Endodermal cell (in vitro differentiated cells): ENCODE results near the gene GOLGB1. TPM values are rescaled to one million over a fixed set of nuclear protein-coding genes. Genes with fewer than 3 reads are reported as not detected.

Experiments used
- DNase-seq: peaks from one replicate; pipeline ENCODE4 v3.0.0-alpha.2; 2017
- H3K27ac ChIP-seq: 2 replicates; pipeline ENCODE4 v1.5.1; 2013; ENCODE audit warnings: mild to moderate bottlenecking, low read depth, low read length, moderate library complexity
- H3K27me3 ChIP-seq: 2 replicates; pipeline ENCODE4 v1.6.1; 2013; ENCODE audit warnings: mild to moderate bottlenecking, low read length, moderate library complexity; ENCODE audit not compliant: insufficient read depth, control insufficient read depth, poor library complexity, severe bottlenecking
- H3K36me3 ChIP-seq: 2 replicates; pipeline ENCODE4 v1.7.0; 2013; ENCODE audit warnings: mild to moderate bottlenecking, low read length, moderate library complexity; ENCODE audit not compliant: control insufficient read depth, insufficient read depth
- H3K4me1 ChIP-seq: one replicate; pipeline ENCODE4 v1.7.0; 2013; ENCODE audit warnings: low read length; ENCODE audit not compliant: control insufficient read depth, insufficient read depth
- H3K4me3 ChIP-seq: 2 replicates; pipeline ENCODE4 v1.5.1; 2013; ENCODE audit warnings: mild to moderate bottlenecking, low read length, moderate library complexity
- H3K9ac ChIP-seq: 2 replicates; pipeline ENCODE4 v1.6.1; 2013; ENCODE audit warnings: mild to moderate bottlenecking, low read length, moderate library complexity; ENCODE audit not compliant: poor library complexity, severe bottlenecking; ENCODE audit errors: extremely low read depth
- H3K9me3 ChIP-seq: 2 replicates; pipeline ENCODE4 v1.6.1; 2013; ENCODE audit warnings: mild to moderate bottlenecking, low read length, moderate library complexity; ENCODE audit not compliant: control insufficient read depth
- H3K27ac Mint-ChIP-seq: 2 replicates; pipeline ENCODE4 v1.8.0; 2020; ENCODE audit warnings: mixed read lengths
- H3K27me3 Mint-ChIP-seq: 2 replicates; pipeline ENCODE4 v1.8.0; 2021; ENCODE audit warnings: mild to moderate bottlenecking, mixed read lengths; ENCODE audit not compliant: insufficient read depth
- H3K36me3 Mint-ChIP-seq: 2 replicates; pipeline ENCODE4 v1.8.0; 2020; ENCODE audit warnings: low read depth, mixed read lengths
- H3K4me1 Mint-ChIP-seq: 2 replicates; pipeline ENCODE4 v1.8.0; 2020; ENCODE audit warnings: mixed read lengths
- H3K4me3 Mint-ChIP-seq: 2 replicates; pipeline ENCODE4 v1.8.0; 2020; ENCODE audit warnings: mild to moderate bottlenecking, moderate library complexity, mixed read lengths
- H3K9me3 Mint-ChIP-seq: 2 replicates; pipeline ENCODE4 v1.8.0; 2020; ENCODE audit warnings: mild to moderate bottlenecking, mixed read lengths
- CTCF ChIP-seq: fragments of 200-600 bp; sonication (generic); conservative IDR thresholded peaks from 2 replicates; pipeline ENCODE4 v1.5.0; 2021; ENCODE audit warnings: antibody characterized with exemption, mild to moderate bottlenecking
- WGBS, 2 experiments: methylation state at CpG; one replicate each; pipeline versions ENCODE4 v1.1.5 to v1.1.7; 2013; ENCODE audit warnings: missing lambda C conversion rate in 2 of 2, mixed read lengths in 1 of 2; ENCODE audit not compliant: insufficient coverage in 1 of 2, insufficient read length in 1 of 2; 5-methylcytosine and 5-hydroxymethylcytosine counted together
- total RNA-seq, 2 donors: library from RNA; stranded (reverse); fragmentation: NEBNext Ultra II Directional in 1 of 2; extraction: Animal tissue kit (Norgen Biotek cat#: 25700) in 1 of 2; gene quantifications; 2 replicates in 1 of 2; 3 replicates in 1 of 2; pipeline ENCODE4 v1.2.1, GENCODE V29; 2021

GOLGB1 gene
- total RNA-seq, 2 donors from 2014 or later = 47.8 to 53.0 TPM

GRCh38 chr3:121667333-121667732, 82.2 kb downstream of the GOLGB1 start:
- Mint-ChIP-seq H3K27ac (no peak overlapping the region), H3K4me3 (no peak overlapping the region), H3K27me3 (no peaks in the 10 kb centered on the region), H3K4me1 (no peaks in the 10 kb centered on the region), H3K36me3 (peaks cover 62% of the 10 kb centered on the region), H3K9me3 (no peaks in the 10 kb centered on the region)
- no peaks in the 10 kb centered on the region for H3K27me3 ChIP-seq
- 92 to 100% methylated on average over 3 to 4 of the region's 4 CpGs for WGBS, 2 experiments
- no peak for DNase-seq
- H3K9ac ChIP-seq = no peak overlapping the region
- no peak overlapping the region for H3K27ac ChIP-seq
- H3K4me3 ChIP-seq = no peak overlapping the region
- H3K36me3 ChIP-seq = peaks cover 89% of the 10 kb centered on the region
- TF ChIP-seq CTCF = no peak
- no peaks in the 10 kb centered on the region for H3K4me1 ChIP-seq
- no peaks in the 10 kb centered on the region for H3K9me3 ChIP-seq

- no peak for TF ChIP-seq CTCF
- no peaks in the 10 kb centered on the region for H3K4me1 ChIP-seq
- H3K27me3 ChIP-seq = no peaks in the 10 kb centered on the region
- no peak overlapping the region for H3K4me3 ChIP-seq
- no peaks in the 10 kb centered on the region for H3K4me1 Mint-ChIP-seq
- no peaks in the 10 kb centered on the region for H3K27me3 Mint-ChIP-seq
- no peak overlapping the region for H3K9ac ChIP-seq
- no peaks in the 10 kb centered on the region for H3K9me3 ChIP-seq
- no peak overlapping the region for H3K27ac Mint-ChIP-seq
- H3K36me3 Mint-ChIP-seq = peaks cover 53% of the 10 kb centered on the region
- no peak overlapping the region for H3K27ac ChIP-seq
- H3K4me3 Mint-ChIP-seq = no peak overlapping the region
- 67 to 88% methylated on average over 1 to 2 of the region's 2 CpGs for WGBS, 2 experiments
- peaks cover 74% of the 10 kb centered on the region for H3K36me3 ChIP-seq
- no peaks in the 10 kb centered on the region for H3K9me3 Mint-ChIP-seq
- DNase-seq = no peak
Observed at GRCh38 chr3:121665488-121665887, 84.1 kb downstream of the GOLGB1 start.

- H3K27me3 Mint-ChIP-seq = no peaks in the 10 kb centered on the region
- TF ChIP-seq CTCF = no peak
Observed at GRCh38 chr3:121663171-121663847, 86.2 kb downstream of the GOLGB1 start.

More at GRCh38 chr3:121663171-121663847, 86.2 kb downstream of the GOLGB1 start:
- Histone ChIP-seq H3K27ac (no peak overlapping the region), H3K9me3 (no peaks in the 10 kb centered on the region), H3K4me3 (no peak overlapping the region), H3K4me1 (no peaks in the 10 kb centered on the region), H3K9ac (no peak overlapping the region), H3K36me3 (peaks cover 55% of the 10 kb centered on the region), H3K27me3 (no peaks in the 10 kb centered on the region)
- no peak overlapping the region for H3K27ac Mint-ChIP-seq
- H3K36me3 Mint-ChIP-seq = peaks cover 42% of the 10 kb centered on the region
- no peak overlapping the region for H3K4me3 Mint-ChIP-seq
- H3K4me1 Mint-ChIP-seq = no peaks in the 10 kb centered on the region
- H3K9me3 Mint-ChIP-seq = no peaks in the 10 kb centered on the region
- 87% methylated on average over 2 of the region's 2 CpGs; no CpG with 5 or more reads in 1 of the 2 experiments for WGBS, 2 experiments
- no peak for DNase-seq
